ENCODE data around the gene CPD. TPM values are rescaled to one million over a fixed set of nuclear protein-coding genes. Genes with fewer than 3 reads are reported as not detected.
"Not testable (repeated sequence)": the region's sequence is repeated elsewhere in the genome, so short reads cannot be mapped to it uniquely, and the experiment has no call there.

CPD gene
- total RNA-seq, 1 donor from 2014 or later: 258 TPM

GRCh38 chr17:30436729-30437128 lies 58.0 kb downstream of the CPD start:
- no peak for DNase-seq

- DNase-seq: no peak
Measured at GRCh38 chr17:30443721-30444120, 65.0 kb downstream of the CPD start.

DNA sequence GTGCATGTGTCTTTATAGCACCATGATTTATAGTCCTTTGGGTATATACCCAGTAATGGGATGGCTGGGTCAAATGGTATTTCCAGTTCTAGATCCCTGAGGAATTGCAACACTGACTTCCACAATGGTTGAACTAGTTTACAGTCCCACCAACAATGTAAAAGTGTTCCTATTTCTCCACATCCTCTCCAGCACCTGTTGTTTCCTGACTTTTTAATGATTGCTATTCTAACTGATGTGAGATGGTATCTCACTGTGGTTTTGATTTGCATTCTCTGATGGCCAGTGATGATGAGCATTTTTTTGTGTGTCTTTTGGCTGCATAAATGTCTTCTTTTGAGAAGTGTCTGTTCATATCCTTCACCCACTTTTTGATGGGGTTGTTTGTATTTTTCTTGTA lies 67.9 kb downstream of the CPD start:
- DNase-seq: not testable (repeated sequence)

GRCh38 chr17:30449480-30449879 lies 70.8 kb downstream of the CPD start:
- DNase-seq: no peak

DNA sequence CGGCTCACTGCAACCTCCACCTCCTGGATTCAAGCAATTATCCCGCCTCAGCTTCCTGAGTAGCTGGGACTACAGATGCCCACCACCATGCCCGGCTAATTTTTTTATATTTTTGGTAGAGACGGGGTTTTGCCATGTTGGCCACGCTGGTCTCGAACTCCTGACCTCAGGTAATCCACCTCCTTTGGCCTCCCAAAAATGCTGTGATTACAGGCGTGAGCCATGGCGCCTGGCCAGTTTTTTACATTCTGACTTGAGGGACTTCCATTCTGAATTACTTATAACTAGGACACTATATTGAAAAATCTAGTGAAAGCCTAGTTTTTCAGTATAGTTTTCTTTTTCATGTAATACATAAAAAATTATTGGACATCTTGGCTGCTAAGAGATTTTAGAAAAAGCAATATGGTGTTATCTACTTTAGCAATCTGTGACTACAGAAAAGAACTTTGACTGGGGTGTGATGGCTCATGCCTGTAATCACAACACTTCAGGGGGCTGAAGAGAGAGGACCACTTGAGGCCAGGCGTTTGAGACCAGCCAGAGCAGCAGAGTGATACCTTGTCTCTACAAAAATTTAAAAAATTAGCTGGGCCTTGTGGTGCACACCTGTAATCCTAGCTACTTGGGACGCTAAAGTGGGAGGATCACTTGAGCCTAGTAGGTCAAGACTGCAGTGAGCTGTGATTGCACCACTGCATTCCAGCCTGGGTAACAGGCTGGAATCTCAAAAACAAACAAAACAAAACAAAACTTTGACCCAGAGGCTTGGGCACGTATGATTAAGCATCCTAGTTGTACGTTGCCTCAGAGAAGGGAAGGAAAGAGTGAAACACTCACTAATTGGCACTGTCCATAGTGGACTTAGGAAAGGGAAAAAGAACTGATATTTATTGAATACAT lies 71.6 kb downstream of the CPD start:
- DNase-seq: peak; percentile 8

- DNase-seq: no peak
Measured at GRCh38 chr17:30454635-30455034, 75.9 kb downstream of the CPD start.

DNA sequence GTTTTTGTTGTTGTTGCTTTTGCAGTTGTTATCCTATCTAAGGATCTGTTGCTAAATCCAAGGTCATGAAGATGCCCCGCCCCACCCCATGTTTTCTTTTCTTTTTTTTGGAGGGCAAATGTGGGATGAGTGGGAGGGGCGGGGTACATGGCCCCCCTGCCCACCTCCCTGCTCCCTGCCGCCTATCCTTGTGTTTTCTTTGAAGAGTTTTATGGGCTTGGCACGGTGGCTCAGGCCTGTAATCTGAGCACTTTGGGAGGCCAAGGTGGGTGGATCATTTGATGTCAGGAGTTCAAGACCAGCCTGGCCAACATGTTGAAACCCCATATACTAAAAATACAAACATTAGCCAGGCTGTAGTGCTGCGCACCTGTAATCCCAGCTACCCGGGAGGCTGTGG lies 79.6 kb downstream of the CPD start:
- DNase-seq: no peak

GRCh38 chr17:30458797-30459413 lies 80.2 kb downstream of the CPD start:
- not testable (repeated sequence) for DNase-seq

DNA sequence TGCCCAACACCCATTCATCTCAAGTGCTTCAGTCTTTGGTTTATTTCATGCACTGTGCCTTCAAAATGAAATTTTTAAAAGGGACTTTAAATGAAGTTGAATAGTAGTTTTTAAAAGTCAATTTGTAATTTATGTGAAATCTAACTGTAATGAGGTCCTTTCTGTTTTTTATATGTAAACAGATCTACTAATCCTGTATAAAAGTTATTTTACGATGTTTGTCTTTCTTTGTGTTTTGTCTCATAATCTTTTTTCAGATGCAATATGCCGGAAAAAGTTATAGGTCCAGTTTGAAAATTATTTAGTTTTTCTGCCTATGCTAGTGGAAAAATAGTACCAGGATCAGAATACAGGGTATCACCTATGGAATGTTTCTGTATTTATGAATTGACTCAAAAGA lies 89.7 kb downstream of the CPD start:
- DNase-seq: no peak

DNA sequence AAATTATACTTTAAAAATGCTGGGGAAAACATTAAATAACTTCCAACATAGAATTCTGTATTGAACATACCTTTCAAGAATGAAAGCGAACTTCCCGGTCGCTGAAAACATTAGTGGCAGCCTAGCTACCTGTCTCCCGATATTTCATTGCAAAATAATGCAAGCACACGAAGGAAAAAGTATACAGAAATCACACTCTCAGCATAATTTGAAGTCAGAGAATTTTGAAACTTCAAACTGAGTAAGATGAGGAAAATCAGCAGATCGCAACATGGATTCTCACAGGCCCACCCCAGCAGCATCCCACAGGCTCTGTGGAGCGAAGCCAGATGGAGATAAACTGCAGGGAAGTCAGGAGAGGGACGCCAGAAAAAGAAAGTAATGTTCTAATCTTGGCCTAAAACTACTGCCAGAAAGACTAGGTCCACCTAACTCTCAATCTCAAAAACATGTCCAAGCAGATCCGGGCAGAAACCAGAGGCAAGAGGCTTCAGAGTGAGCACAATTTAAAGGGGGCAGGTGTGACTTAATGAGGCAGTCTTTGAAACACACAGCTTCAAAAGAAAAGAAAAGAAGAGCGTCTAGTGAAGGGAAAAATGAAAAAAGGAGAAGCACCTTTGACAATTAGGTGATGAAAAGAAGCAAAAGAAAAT lies 93.6 kb downstream of the CPD start:
- DNase-seq: no peak

- no peak for DNase-seq
Measured at GRCh38 chr17:30475206-30475605, 96.5 kb downstream of the CPD start.

GRCh38 chr17:30476726-30477082 lies 98.0 kb downstream of the CPD start:
- DNase-seq: no peak

- peak; percentile 98 for DNase-seq
Measured at GRCh38 chr17:30477083-30477773, 98.5 kb downstream of the CPD start, which contains the start of gene GOSR1. GOSR1 (plus strand) TSS chr17:30477408; CDS start chr17:30477434, 26 bp downstream.

GRCh38 chr17:30477774-30478115 lies 99.0 kb downstream of the CPD start:
- DNase-seq: peak; percentile 48

GRCh38 chr17:30482555-30482954 lies 103.8 kb downstream of the CPD start:
- DNase-seq: no peak

DNA sequence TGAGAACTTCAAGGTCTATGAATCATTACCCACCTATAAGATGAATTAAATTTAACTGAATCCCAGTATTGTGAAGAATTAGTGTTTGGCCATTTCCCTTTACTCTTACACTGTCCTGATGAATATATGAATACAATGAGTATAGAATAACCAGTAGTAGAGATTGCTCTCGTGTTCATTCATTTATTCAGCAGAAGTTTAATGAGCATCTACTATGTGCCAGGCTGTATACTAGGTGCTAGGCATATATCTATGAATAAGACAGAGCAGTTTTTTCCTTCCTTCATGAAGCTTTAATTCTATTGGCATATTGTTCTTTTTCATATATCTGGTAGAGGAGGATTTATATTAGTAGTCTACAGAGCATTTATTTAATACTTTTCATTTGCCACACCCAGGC lies 104.4 kb downstream of the CPD start:
- DNase-seq: no peak

- DNase-seq: no peak
Measured at GRCh38 chr17:30493780-30494179, 115.1 kb downstream of the CPD start.

DNA sequence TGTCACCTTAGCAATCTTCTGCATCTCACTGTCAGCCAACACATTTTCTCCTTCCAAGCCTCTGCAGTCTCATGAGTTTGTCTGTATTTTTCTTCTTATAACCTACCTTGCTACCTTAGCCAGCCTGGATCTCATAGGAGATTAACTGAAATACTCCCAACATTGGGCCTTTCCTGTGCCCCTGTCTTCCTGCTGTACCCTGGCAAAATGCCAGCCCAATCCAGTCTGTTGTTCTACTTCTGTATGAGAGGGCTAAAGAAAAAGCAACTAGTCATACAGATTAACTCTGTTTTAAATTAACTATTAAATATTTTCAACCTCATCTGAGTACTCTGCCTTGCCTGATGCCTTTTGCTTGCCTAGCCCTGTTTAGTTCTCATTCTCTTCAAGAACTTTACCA lies 116.9 kb downstream of the CPD start:
- DNase-seq: peak; percentile 44

DNA sequence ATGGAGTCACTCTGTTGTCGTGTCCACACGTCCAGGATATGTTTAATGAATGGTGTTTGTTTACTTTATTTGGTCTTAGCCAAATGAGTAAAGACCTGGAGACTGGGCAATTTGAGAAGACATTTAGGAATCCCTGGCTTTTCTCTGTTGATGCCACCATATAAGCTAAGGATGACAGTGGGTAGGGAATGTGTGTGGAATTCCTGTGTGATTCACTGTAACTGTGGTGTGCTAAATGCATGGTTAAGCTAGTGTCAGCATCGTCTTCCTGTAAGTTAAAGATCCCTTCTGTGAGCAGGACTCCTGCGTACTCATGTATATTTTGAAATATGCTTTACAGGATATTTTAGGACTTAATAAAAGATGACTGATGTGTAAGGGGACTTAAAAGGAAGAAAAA lies 124.8 kb downstream of the CPD start:
- DNase-seq: no peak

DNA sequence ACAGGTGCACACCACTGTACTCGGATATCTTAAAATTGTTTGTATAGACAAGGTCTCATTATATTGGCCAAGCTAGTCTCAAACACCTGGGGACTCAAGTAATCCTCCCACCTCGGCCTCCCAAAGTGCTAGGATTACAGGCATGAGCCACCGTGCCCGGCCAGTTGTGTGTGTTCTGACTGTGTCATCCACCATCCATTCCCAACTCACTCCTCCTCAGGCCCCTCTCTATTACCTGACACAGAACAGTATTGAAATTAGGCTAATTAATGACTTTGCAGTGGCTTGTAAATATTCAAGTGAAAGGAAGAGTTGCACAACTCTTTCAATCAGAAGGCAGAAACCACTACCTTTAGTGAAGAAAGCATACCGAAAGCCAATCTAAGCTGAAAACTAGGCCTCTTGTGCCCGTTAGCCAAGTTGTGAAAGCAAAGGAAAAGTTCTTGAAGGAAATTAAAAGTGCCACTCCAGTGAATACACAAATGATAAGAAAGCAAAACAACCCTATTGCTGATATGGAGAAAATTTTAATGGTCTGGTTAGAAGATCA lies 127.2 kb downstream of the CPD start:
- DNase-seq: no peak

DNA sequence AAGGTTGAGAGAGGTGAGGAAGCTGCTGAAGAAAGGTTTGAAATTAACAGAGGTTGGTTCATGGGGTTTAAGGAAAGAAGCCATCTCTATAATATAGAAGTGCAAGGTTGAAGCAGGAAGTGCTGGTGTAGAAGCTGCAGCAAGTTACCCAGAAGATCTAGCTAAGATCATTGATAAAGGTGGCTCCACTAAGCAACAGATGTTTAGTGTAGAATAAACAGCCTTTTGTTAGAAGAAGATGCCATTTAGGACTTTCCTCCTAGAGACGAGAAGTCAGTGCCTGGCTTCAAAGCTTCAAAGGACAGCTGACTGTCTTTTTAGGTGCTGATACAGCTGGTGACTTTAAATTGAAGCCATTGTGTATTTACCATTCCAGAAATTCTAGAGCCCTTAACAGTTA lies 127.8 kb downstream of the CPD start:
- DNase-seq: no peak

DNA sequence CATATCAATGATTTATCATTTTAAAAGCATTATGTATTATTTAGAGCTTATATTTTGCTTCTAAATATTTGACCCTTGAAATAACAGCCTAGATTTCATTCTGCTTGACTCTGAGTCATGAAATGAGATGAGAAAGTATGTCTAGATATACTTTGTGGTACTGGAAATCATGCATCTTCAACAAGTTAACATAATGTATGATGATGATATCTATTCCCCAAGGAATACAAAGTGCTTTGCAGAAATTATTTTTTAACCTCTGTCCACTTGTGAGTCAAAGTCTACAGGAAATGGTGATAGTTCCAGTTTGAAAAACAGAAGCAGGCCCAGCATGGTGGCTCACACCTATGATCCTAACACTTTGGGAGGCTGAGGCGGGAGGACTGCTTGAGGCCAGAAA lies 134.6 kb downstream of the CPD start:
- no peak for DNase-seq

All from dermis blood vessel endothelial cell (primary cell).